GM19240 (cell line): ENCODE data around the gene CNBD2.
A peak's percentile ranks its signal among the peaks of the same experiment; 100 is the strongest.
"Not testable (repeated sequence)": the region's sequence is repeated elsewhere in the genome, so short reads cannot be mapped to it uniquely, and the experiment has no call there.

Source experiments
- DNase-seq: peaks from one replicate; pipeline ENCODE4 v3.0.0; 2011; ENCODE audit warnings: low spot score; ENCODE audit not compliant: insufficient read length

Gene CNBD2

GRCh38 chr20:35967979-35968640, at the start of gene CNBD2:
CNBD2 (plus strand) TSS chr20:35968590; CDS start chr20:35968763, 173 bp downstream.
- no peak for DNase-seq

GRCh38 chr20:35920523-35920922, 47.9 kb upstream of the CNBD2 start:
- DNase-seq, result no peak

- DNase-seq, result no peak
Observed at GRCh38 chr20:35929301-35929700, 39.1 kb upstream of the CNBD2 start.

- DNase-seq, result no peak
Observed at GRCh38 chr20:35934050-35934449, 34.3 kb upstream of the CNBD2 start.

- no peak for DNase-seq
Observed at GRCh38 chr20:35939264-35939663, 29.1 kb upstream of the CNBD2 start.

GRCh38 chr20:35941620-35942019, 26.8 kb upstream of the CNBD2 start:
- DNase-seq, result no peak

GRCh38 chr20:35942243-35942642, 26.1 kb upstream of the CNBD2 start:
- DNase-seq, result no peak

GRCh38 chr20:35947489-35947888, 20.9 kb upstream of the CNBD2 start:
- DNase-seq, result no peak

- no peak for DNase-seq
Observed at GRCh38 chr20:35947907-35948306, 20.5 kb upstream of the CNBD2 start.

GRCh38 chr20:35950093-35950492, 18.3 kb upstream of the CNBD2 start:
- DNase-seq, result no peak

GRCh38 chr20:35952080-35952479, 16.3 kb upstream of the CNBD2 start:
- not testable (repeated sequence) for DNase-seq

- no peak for DNase-seq
Observed at GRCh38 chr20:35952480-35953386, 15.7 kb upstream of the CNBD2 start.

GRCh38 chr20:35953387-35954199, 14.8 kb upstream of the CNBD2 start:
- DNase-seq, result no peak

- DNase-seq, result peak; percentile 90
Observed at GRCh38 chr20:35954200-35954906, 14.0 kb upstream of the CNBD2 start, which contains the start of gene SCAND1. SCAND1 (minus strand) TSS chr20:35954502; CDS start chr20:35954284, 218 bp downstream.

GRCh38 chr20:35954907-35955251, 13.5 kb upstream of the CNBD2 start:
- DNase-seq, result no peak

GRCh38 chr20:35956616-35957015, 11.8 kb upstream of the CNBD2 start:
- DNase-seq, result no peak

GRCh38 chr20:35959291-35959690, 9.1 kb upstream of the CNBD2 start:
- DNase-seq, result not testable (repeated sequence)

- DNase-seq, result no peak
Observed at GRCh38 chr20:35963878-35964277, 4.5 kb upstream of the CNBD2 start.

- DNase-seq, result no peak
Observed at GRCh38 chr20:35968930-35969329, 540 bp downstream of the CNBD2 start.

GRCh38 chr20:35971981-35972380, 3.6 kb downstream of the CNBD2 start:
- no peak for DNase-seq

GRCh38 chr20:35972462-35972861, 4.1 kb downstream of the CNBD2 start:
- no peak for DNase-seq
